Caco-2 (cell line): Measurements from ENCODE around the gene LDLR. TPM values are rescaled to one million over a fixed set of nuclear protein-coding genes. Genes with fewer than 3 reads are reported as not detected.
A peak's percentile ranks its signal among the peaks of the same experiment; 100 is the strongest.
"Not testable (repeated sequence)": the region's sequence is repeated elsewhere in the genome, so short reads cannot be mapped to it uniquely, and the experiment has no call there.

Experiments used
- BruUV-seq: library from RNA; stranded (reverse); fragments of 400-500 nt; replicated peaks from 2 replicates; lab custom pipeline; 2021; lab: Mats Ljungman, UMichigan
- CTCF ChIA-PET: fragments of 300-600 bp; sonication (Branson Sonifier 250); formaldehyde crosslinking; loops from one replicate; lab custom pipeline; 2022; ENCODE audit warnings: antibody characterized with exemption; lab: Charles Lee
- POLR2A ChIA-PET: fragments of 300-600 bp; sonication (Branson Sonifier 250); formaldehyde crosslinking; loops from one replicate; lab custom pipeline; 2022; ENCODE audit warnings: antibody characterized with exemption; lab: Charles Lee
- DNase-seq, 2 experiments: peaks; one replicate each; pipeline versions ENCODE4 v3.0.0 to v3.0.0-alpha.2; 2020 to 2022
- H3K27me3 ChIP-seq: replicated peaks from 2 replicates; pipeline ENCODE4 v1.6.0; 2011; ENCODE audit warnings: low read length; ENCODE audit not compliant: control insufficient read depth, insufficient read depth
- H3K36me3 ChIP-seq: 2 replicates; pipeline ENCODE4 v1.5.1; 2011; ENCODE audit warnings: low read length; ENCODE audit not compliant: control insufficient read depth, insufficient read depth
- H3K4me1 ChIP-seq: fragments of 250-450 bp; sonication (Bioruptor Pico); 2 replicates; pipeline ENCODE4 v1.5.1; 2020; ENCODE audit warnings: mild to moderate bottlenecking
- H3K4me3 ChIP-seq: 2 replicates; pipeline ENCODE4 v1.5.1; 2011; ENCODE audit warnings: low read depth, mild to moderate bottlenecking, control low read depth, low read length
- H3K9me3 ChIP-seq: fragments of 250-450 bp; sonication (Bioruptor Pico); 2 replicates; pipeline ENCODE4 v1.5.1; 2020; ENCODE audit warnings: mild to moderate bottlenecking, moderate library complexity
- H3K27ac Mint-ChIP-seq: one replicate; pipeline ENCODE4 v1.8.0; 2022; ENCODE audit warnings: mixed read lengths; ENCODE audit not compliant: unreplicated experiment
- H3K27me3 Mint-ChIP-seq: one replicate; pipeline ENCODE4 v1.8.0; 2022; ENCODE audit warnings: mixed read lengths; ENCODE audit not compliant: insufficient read depth, unreplicated experiment
- H3K36me3 Mint-ChIP-seq: one replicate; pipeline ENCODE4 v1.8.0; 2022; ENCODE audit warnings: mild to moderate bottlenecking, mixed read lengths; ENCODE audit not compliant: insufficient read depth, unreplicated experiment
- H3K4me1 Mint-ChIP-seq: one replicate; pipeline ENCODE4 v1.8.0; 2022; ENCODE audit warnings: low read depth, mixed read lengths; ENCODE audit not compliant: unreplicated experiment
- H3K4me3 Mint-ChIP-seq: one replicate; pipeline ENCODE4 v1.8.0; 2022; ENCODE audit warnings: mild to moderate bottlenecking, moderate library complexity, mixed read lengths; ENCODE audit not compliant: unreplicated experiment
- H3K9me3 Mint-ChIP-seq: one replicate; pipeline ENCODE4 v1.8.0; 2022; ENCODE audit warnings: mixed read lengths; ENCODE audit not compliant: unreplicated experiment
- CTCF ChIP-seq, 2 experiments: fragments of 200-600 bp in 1 of 2; IDR thresholded peaks; 1 replicate in 1 of 2; 2 replicates in 1 of 2; pipeline versions ENCODE4 v1.5.1 to v1.8.0; 2011 to 2022; ENCODE audit warnings: antibody characterized with exemption in 1 of 2, control low read depth in 1 of 2, inconsistent platforms in 1 of 2, low read depth in 1 of 2, low read length in 1 of 2, mild to moderate bottlenecking in 1 of 2, moderate library complexity in 1 of 2; ENCODE audit not compliant: insufficient read depth in 1 of 2, severe bottlenecking in 1 of 2, unreplicated experiment in 1 of 2
- intact Hi-C: fragments of 100-400 bp; cut with micrococcal nuclease; formaldehyde crosslinking; loops from one replicate; pipeline ENCODE4 v1.10.0; 2022; ENCODE audit not compliant: unreplicated experiment
- total RNA-seq: library from RNA; stranded (reverse); gene quantifications from 2 replicates; pipeline ENCODE4 v1.2.3, GENCODE V29; 2022

Gene LDLR
- total RNA-seq, 1 experiment from 2014 or later, result 68.9 TPM

GRCh38 chr19:11138601-11139300 lies 49.5 kb downstream of the LDLR start:
- intact Hi-C loops, result loop anchor here (1.0 to 5.0 kb wide), 3 partner anchors 16 to 201 kb away; partner anchors contain the start of gene SPC24
- no TSS peak for BruUV-seq
- peak overlapping the region; percentile 66 for H3K4me3 Mint-ChIP-seq
- H3K27ac Mint-ChIP-seq, result peak overlapping the region; percentile 7
- H3K9me3 Mint-ChIP-seq, result no peaks in the 10 kb centered on the region
- CTCF ChIA-PET, result interaction anchor here (0.6 to 0.7 kb wide), 2 partner anchors 116 to 242 kb away, joined by 3 read pairs; no protein-coding TSS in a partner anchor
- Histone ChIP-seq H3K27me3 (no peaks in the 10 kb centered on the region), H3K4me1 (peaks cover 26% of the 10 kb centered on the region), H3K36me3 (no peaks in the 10 kb centered on the region), H3K4me3 (no peak overlapping the region), H3K9me3 (no peaks in the 10 kb centered on the region)
- TF ChIP-seq CTCF (IDR thresholded peaks at IDR 0.05; ENCODE audit: insufficient read depth in 1 of 2, low read depth in 1 of 2, low read length in 1 of 2, severe bottlenecking in 1 of 2, unreplicated experiment in 1 of 2), result no peak
- peaks cover 44% of the 10 kb centered on the region for H3K36me3 Mint-ChIP-seq
- no peaks in the 10 kb centered on the region for H3K4me1 Mint-ChIP-seq
- H3K27me3 Mint-ChIP-seq, result no peaks in the 10 kb centered on the region
- POLR2A ChIA-PET, result no interaction called here
- DNase-seq, result peak; percentile 47 to 72

DNA sequence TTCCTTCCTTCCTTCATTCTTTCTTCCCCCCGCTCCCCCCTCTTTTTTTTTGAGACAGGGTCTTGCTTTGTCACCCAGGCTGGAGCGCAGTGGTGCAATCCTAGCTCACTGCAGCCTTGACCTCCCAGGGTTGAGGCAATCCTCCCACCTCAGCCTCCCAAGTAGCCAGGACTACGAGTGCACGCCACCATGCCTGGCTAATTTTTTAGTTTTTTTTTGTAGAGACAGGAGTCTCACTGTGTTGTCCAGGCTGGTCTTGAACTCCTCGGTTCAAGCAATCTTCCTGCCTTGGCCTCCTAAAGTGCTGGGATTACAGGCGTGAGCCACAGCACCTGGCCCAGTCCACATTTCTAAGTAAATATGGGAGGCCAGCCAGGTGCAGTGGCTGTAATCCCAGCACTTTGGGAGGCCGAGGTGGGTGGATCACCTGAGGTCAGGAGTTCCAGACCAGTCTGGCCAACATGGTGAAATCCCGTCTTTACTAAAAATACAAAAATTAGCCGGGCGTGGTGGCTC lies 50.8 kb downstream of the LDLR start:
- H3K9me3 ChIP-seq, H3K4me3 ChIP-seq, H3K4me3 Mint-ChIP-seq, intact Hi-C loops, BruUV-seq, H3K27me3 ChIP-seq, H3K4me1 Mint-ChIP-seq, DNase-seq, H3K36me3 ChIP-seq, H3K27ac Mint-ChIP-seq, H3K9me3 Mint-ChIP-seq, POLR2A ChIA-PET, H3K27me3 Mint-ChIP-seq, CTCF ChIA-PET: not testable (repeated sequence)
- peaks cover 32% of the 10 kb centered on the region for H3K36me3 Mint-ChIP-seq
- peaks cover 26% of the 10 kb centered on the region for H3K4me1 ChIP-seq

GRCh38 chr19:11140896-11141295 lies 51.6 kb downstream of the LDLR start:
- Mint-ChIP-seq H3K36me3 (peaks cover 37% of the 10 kb centered on the region), H3K27me3 (no peaks in the 10 kb centered on the region), H3K9me3 (no peaks in the 10 kb centered on the region), H3K27ac (no peak overlapping the region), H3K4me3 (no peak overlapping the region), H3K4me1 (no peaks in the 10 kb centered on the region)
- BruUV-seq, result no TSS peak
- intact Hi-C loops, result no loop called here
- Histone ChIP-seq H3K27me3 (no peaks in the 10 kb centered on the region), H3K4me1 (peaks cover 26% of the 10 kb centered on the region), H3K36me3 (no peaks in the 10 kb centered on the region), H3K9me3 (no peaks in the 10 kb centered on the region), H3K4me3 (no peak overlapping the region)
- POLR2A ChIA-PET, result no interaction called here
- no peak for DNase-seq
- no peak for TF ChIP-seq CTCF (IDR thresholded peaks at IDR 0.05; ENCODE audit: insufficient read depth in 1 of 2, low read depth in 1 of 2, low read length in 1 of 2, severe bottlenecking in 1 of 2, unreplicated experiment in 1 of 2)
- CTCF ChIA-PET, result no interaction called here
